ENCODE results near the gene GP1BB.

DNA sequence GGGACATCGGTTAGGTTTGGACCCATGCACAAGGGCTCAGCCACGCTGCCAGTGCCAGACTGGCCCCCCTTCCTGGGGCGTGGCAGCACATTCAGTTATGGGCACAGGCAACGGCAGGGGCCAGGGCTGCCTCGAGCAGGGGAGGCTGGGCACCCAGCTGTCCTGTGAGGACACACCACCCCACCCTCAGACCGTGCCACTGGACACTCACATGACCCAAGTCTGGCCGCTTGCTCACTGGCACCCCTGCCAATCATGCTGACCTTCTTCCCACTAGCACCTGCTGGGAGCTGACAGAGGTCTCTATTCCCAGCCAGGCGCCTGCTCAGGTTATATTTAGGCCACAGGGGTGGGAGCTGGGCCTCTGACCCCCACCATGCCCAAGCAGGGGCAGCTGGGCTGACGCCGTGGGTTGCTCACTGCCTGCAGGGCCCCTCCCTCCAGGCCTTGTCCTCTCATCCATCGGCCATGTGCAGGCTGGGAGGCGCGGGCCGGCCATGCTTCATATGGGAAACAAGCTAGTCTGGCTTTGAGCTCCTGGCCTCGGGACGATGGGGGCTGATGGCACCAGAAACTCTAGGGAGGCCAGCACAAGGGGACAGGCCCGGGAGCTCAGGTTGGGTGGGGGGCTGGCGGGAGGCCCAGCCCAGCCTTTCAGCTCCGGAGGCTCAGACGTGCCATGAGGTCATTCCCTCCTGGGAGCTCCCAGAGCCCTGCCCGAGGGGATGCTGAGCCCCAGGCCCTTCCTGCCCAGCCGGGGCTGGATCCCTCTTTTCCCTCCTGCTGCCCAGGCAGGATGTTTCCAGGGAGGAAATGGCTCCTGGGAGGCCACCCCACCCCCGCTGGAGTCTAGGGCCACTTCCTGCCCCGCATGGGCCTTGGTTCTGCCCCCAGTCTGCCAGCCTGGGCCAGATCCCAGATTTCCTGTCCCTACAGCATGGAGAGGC, 22.1 kb downstream of the GP1BB start:
- TF ChIP-seq, protein P1, sequence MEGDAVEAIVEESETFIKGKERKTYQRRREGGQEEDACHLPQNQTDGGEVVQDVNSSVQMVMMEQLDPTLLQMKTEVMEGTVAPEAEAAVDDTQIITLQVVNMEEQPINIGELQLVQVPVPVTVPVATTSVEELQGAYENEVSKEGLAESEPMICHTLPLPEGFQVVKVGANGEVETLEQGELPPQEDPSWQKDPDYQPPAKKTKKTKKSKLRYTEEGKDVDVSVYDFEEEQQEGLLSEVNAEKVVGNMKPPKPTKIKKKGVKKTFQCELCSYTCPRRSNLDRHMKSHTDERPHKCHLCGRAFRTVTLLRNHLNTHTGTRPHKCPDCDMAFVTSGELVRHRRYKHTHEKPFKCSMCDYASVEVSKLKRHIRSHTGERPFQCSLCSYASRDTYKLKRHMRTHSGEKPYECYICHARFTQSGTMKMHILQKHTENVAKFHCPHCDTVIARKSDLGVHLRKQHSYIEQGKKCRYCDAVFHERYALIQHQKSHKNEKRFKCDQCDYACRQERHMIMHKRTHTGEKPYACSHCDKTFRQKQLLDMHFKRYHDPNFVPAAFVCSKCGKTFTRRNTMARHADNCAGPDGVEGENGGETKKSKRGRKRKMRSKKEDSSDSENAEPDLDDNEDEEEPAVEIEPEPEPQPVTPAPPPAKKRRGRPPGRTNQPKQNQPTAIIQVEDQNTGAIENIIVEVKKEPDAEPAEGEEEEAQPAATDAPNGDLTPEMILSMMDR (IDR thresholded peaks at IDR 0.05; ENCODE audit: insufficient read depth, low read depth, low read length), result no peak
- TF ChIP-seq EZH2 (IDR thresholded peaks at IDR 0.05; ENCODE audit: insufficient read depth, low read length), result no peak

Measured in astrocyte (in vitro differentiated cells and primary cell).